Neural progenitor cell (in vitro differentiated cells): ENCODE measurements around the gene TRAF6. TPM values are rescaled to one million over a fixed set of nuclear protein-coding genes. Genes with fewer than 3 reads are reported as not detected.

Source experiments
- DNase-seq: peaks from one replicate; pipeline ENCODE4 v3.0.0-alpha.2; 2016; ENCODE audit warnings: low spot score
- H2AFZ ChIP-seq: fragments of 200-600 bp; sonication (generic); replicated peaks from 2 replicates; pipeline ENCODE4 v1.6.1; 2016; ENCODE audit warnings: antibody characterized with exemption
- H3F3A ChIP-seq: fragments of 200-600 bp; sonication (generic); 2 replicates; pipeline ENCODE4 v1.6.1; 2016; ENCODE audit warnings: antibody characterized with exemption, low read depth
- H3K27ac ChIP-seq: fragments of 200-600 bp; sonication (generic); 2 replicates; pipeline ENCODE4 v1.5.1; 2016; ENCODE audit warnings: mild to moderate bottlenecking
- H3K27me3 ChIP-seq: fragments of 200-600 bp; sonication (generic); 2 replicates; pipeline ENCODE4 v1.6.1; 2016; ENCODE audit warnings: mild to moderate bottlenecking, moderate library complexity
- H3K36me3 ChIP-seq: fragments of 200-600 bp; sonication (generic); 2 replicates; pipeline ENCODE4 v1.5.1; 2016
- H3K4me1 ChIP-seq: fragments of 200-600 bp; sonication (generic); 2 replicates; pipeline ENCODE4 v1.6.1; 2016; ENCODE audit warnings: mixed run types
- H3K4me2 ChIP-seq: fragments of 200-600 bp; sonication (generic); 2 replicates; pipeline ENCODE4 v1.6.1; 2016
- H3K4me3 ChIP-seq: fragments of 200-600 bp; sonication (generic); 2 replicates; pipeline ENCODE4 v1.5.1; 2016
- H3K79me2 ChIP-seq: fragments of 200-600 bp; sonication (generic); 2 replicates; pipeline ENCODE4 v1.6.1; 2016; ENCODE audit warnings: low read depth
- H3K9ac ChIP-seq: fragments of 200-600 bp; sonication (generic); 2 replicates; pipeline ENCODE4 v1.6.1; 2016
- H3K9me3 ChIP-seq: fragments of 200-600 bp; sonication (generic); 2 replicates; pipeline ENCODE4 v1.5.1; 2016; ENCODE audit warnings: low read depth
- H4K20me1 ChIP-seq: fragments of 200-600 bp; sonication (generic); 2 replicates; pipeline ENCODE4 v1.6.1; 2016; ENCODE audit warnings: low read depth
- H3K27ac Mint-ChIP-seq: 3 replicates; pipeline ENCODE4 v1.8.0; 2021; ENCODE audit warnings: mixed read lengths
- H3K27me3 Mint-ChIP-seq: 2 replicates; pipeline ENCODE4 v1.8.0; 2022; ENCODE audit warnings: low read depth, mild to moderate bottlenecking, inconsistent platforms, moderate library complexity, mixed read lengths; ENCODE audit not compliant: insufficient read depth
- H3K36me3 Mint-ChIP-seq: 3 replicates; pipeline ENCODE4 v1.8.0; 2021; ENCODE audit warnings: mixed read lengths
- H3K4me1 Mint-ChIP-seq: 3 replicates; pipeline ENCODE4 v1.8.0; 2021; ENCODE audit warnings: mixed read lengths
- H3K4me3 Mint-ChIP-seq: 3 replicates; pipeline ENCODE4 v1.8.0; 2021; ENCODE audit warnings: mild to moderate bottlenecking, moderate library complexity, mixed read lengths
- H3K9me3 Mint-ChIP-seq: 3 replicates; pipeline ENCODE4 v1.8.0; 2020; ENCODE audit warnings: mixed read lengths
- CTCF ChIP-seq: fragments of 200-600 bp; sonication (generic); IDR thresholded peaks from 2 replicates; pipeline ENCODE4 v1.5.1; 2017; ENCODE audit warnings: antibody characterized with exemption, mild to moderate bottlenecking
- EZH2 ChIP-seq: fragments of 200-600 bp; sonication (generic); IDR thresholded peaks from 2 replicates; pipeline ENCODE4 v1.6.1; 2017; ENCODE audit warnings: antibody characterized with exemption, mild to moderate bottlenecking, moderate library complexity
- EZH2phosphoT487 ChIP-seq: fragments of 200-600 bp; sonication (generic); IDR thresholded peaks from 2 replicates; pipeline ENCODE4 v1.6.1; 2017; ENCODE audit warnings: antibody characterized with exemption
- total RNA-seq: library from RNA; depleted of rRNA; stranded (reverse); fragments of >200 nt; gene quantifications from 2 replicates; pipeline ENCODE4 v1.2.3, GENCODE V29; 2015; ENCODE audit warnings: low replicate concordance

Gene TRAF6
- total RNA-seq, 1 donor from 2014 or later: 11.5 TPM

DNA sequence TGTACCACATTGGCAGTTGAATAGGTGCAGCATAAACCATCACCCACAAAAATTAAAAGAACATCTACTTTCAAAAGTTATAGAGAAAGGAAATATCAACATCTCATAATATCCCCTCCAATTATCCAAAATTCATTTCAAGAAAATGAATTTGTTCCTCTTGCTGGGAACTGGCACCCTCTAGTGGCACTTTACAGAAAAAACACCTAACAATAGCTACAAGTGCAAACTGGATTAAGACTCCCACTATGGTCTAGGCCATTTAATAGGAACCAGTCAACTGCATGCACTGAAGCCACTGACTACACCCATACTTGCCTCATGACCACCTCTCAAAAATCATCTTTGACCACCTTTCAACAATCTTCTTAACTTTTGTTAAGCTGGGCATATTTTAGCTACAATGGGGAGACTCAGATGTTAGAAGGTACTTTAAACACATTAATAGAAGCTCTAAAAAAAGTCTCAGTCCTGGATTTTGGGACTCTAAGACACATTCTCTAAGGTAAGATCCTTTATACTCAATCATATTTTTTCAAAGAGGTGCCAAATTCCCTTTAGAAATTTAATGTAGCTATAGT lies 17.3 kb downstream of the TRAF6 start:
- peak; percentile 92 for TF ChIP-seq CTCF
- TF ChIP-seq EZH2: no peak
- Histone ChIP-seq H3K4me2 (no peak overlapping the region), H3K27me3 (no peaks in the 10 kb centered on the region), H3K27ac (no peak overlapping the region), H3K9me3 (no peaks in the 10 kb centered on the region), H3K9ac (no peak overlapping the region), H4K20me1 (no peaks in the 10 kb centered on the region), H2AFZ (no peak overlapping the region), H3K36me3 (peaks cover 16% of the 10 kb centered on the region), H3K79me2 (no peaks in the 10 kb centered on the region), H3F3A (peaks cover 22% of the 10 kb centered on the region), H3K4me1 (no peaks in the 10 kb centered on the region), H3K4me3 (no peak overlapping the region)
- Mint-ChIP-seq H3K27me3 (no peaks in the 10 kb centered on the region), H3K9me3 (no peaks in the 10 kb centered on the region), H3K4me1 (no peaks in the 10 kb centered on the region), H3K36me3 (peaks cover 27% of the 10 kb centered on the region), H3K4me3 (no peak overlapping the region), H3K27ac (no peak overlapping the region)
- peak; percentile 51 for DNase-seq

GRCh38 chr11:36490026-36490806 lies 19.9 kb downstream of the TRAF6 start:
- H3K4me3 Mint-ChIP-seq: no peak overlapping the region

DNA sequence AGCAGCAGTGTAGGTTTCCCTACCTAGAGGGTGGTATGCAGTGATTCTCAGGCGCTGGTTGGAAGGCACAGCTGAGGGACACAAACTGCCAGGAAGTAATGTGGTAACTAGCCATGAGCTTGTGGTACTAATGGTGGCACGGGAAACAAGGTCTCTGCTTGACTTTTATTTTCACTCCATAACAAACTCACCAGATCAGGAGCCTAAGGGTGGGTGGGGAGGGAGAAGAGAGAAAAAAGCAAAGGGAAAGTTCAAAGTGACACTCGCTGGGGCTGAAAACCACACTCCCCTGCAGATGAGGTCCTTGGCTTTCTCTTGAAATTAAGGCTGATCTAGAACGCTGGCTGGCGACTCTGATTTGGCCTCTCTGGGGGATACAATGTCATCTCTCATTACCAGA lies 22.0 kb downstream of the TRAF6 start:
- no peak for DNase-seq
- H4K20me1 ChIP-seq: no peaks in the 10 kb centered on the region
- no peaks in the 10 kb centered on the region for H3K4me1 ChIP-seq
- H3K4me3 ChIP-seq: no peak overlapping the region
- no peak overlapping the region for H2AFZ ChIP-seq
- no peak overlapping the region for H3K4me3 Mint-ChIP-seq
- H3K4me1 Mint-ChIP-seq: no peaks in the 10 kb centered on the region
- TF ChIP-seq CTCF (no peak), EZH2phosphoT487 (no peak), EZH2 (no peak)
- H3K36me3 Mint-ChIP-seq: peaks cover 36% of the 10 kb centered on the region
- peaks cover under 1% of the 10 kb centered on the region for H3F3A ChIP-seq
- H3K9ac ChIP-seq: no peak overlapping the region
- H3K27ac ChIP-seq: no peak overlapping the region
- no peaks in the 10 kb centered on the region for H3K9me3 ChIP-seq
- no peak overlapping the region for H3K27ac Mint-ChIP-seq
- no peaks in the 10 kb centered on the region for H3K27me3 ChIP-seq
- no peaks in the 10 kb centered on the region for H3K27me3 Mint-ChIP-seq
- H3K9me3 Mint-ChIP-seq: peaks cover 8% of the 10 kb centered on the region
- no peak overlapping the region for H3K4me2 ChIP-seq
- H3K36me3 ChIP-seq: peaks cover 6% of the 10 kb centered on the region
- H3K79me2 ChIP-seq: no peaks in the 10 kb centered on the region

More at GRCh38 chr11:36490026-36490806, 19.9 kb downstream of the TRAF6 start:
- no peak for TF ChIP-seq EZH2
- TF ChIP-seq CTCF: no peak
- no peak for TF ChIP-seq EZH2phosphoT487
- H3K79me2 ChIP-seq: no peaks in the 10 kb centered on the region
- H3K4me2 ChIP-seq: no peak overlapping the region
- no peaks in the 10 kb centered on the region for H4K20me1 ChIP-seq
- peaks cover 18% of the 10 kb centered on the region for H3F3A ChIP-seq
- H3K9ac ChIP-seq: no peak overlapping the region
- H3K4me1 ChIP-seq: no peaks in the 10 kb centered on the region
- no peaks in the 10 kb centered on the region for H3K27me3 ChIP-seq
- Mint-ChIP-seq H3K27ac (no peak overlapping the region), H3K4me1 (no peaks in the 10 kb centered on the region), H3K9me3 (no peaks in the 10 kb centered on the region), H3K27me3 (no peaks in the 10 kb centered on the region), H3K36me3 (peaks cover 28% of the 10 kb centered on the region)
- no peak overlapping the region for H3K27ac ChIP-seq
- no peak for DNase-seq
- H3K9me3 ChIP-seq: no peaks in the 10 kb centered on the region
- H3K4me3 ChIP-seq: no peak overlapping the region
- H2AFZ ChIP-seq: no peak overlapping the region
- H3K36me3 ChIP-seq: peaks cover 6% of the 10 kb centered on the region
